Measurements from ENCODE around the gene NSD1. TPM values are rescaled to one million over a fixed set of nuclear protein-coding genes. Genes with fewer than 3 reads are reported as not detected.
"Not testable (repeated sequence)": the region's sequence is repeated elsewhere in the genome, so short reads cannot be mapped to it uniquely, and the experiment has no call there.

The NSD1 gene
- total RNA-seq, 1 donor from 2014 or later: 37.5 TPM

DNA sequence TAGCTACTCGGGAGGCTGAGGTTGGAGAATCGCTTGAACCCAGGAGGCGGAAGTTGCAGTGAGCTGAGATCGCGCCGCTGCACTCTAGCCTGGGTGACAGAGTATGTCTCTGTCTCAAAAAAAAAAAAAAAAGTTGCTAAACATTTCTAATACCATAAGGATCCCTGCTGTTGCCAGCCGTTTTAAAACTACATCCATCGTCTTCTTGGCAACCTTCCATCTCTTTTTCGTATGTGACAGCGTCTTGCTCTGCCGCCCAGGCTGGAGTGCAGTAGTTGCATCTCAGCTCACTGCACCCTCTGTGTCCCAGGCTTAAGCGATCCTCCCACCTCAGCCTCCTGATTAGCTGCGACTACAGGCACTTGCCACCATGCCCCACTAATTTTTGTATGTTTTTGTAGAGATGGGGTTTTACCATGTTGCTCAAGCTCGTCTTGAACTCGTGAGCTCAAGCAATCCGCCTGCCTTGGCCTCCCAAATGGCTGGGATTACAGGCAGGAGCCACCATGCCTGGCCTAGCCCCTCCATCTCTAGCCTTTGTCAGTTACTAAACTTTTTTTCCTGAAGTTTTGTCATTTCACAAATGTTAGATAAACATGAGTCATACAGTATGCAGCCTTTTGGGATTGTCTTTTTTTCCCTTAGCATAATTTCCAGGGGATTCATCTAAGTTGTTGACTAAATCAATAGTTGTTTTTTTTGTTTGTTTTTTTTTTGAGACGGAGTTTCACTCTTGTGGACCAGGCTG lies 13.5 kb downstream of the NSD1 start:
- Histone ChIP-seq H3K36me3 (ENCODE audit: control insufficient read depth, insufficient read depth, low read length) (no peaks in the 10 kb centered on the region), H3K4me3 (ENCODE audit: low read depth, low read length) (no peak overlapping the region), H3K27me3 (ENCODE audit: control insufficient read depth, insufficient read depth, low read length) (no peaks in the 10 kb centered on the region)
- TF ChIP-seq CTCF (IDR thresholded peaks at IDR 0.05; ENCODE audit: insufficient read depth, low read length, poor library complexity, severe bottlenecking): no peak
- no peak for DNase-seq (ENCODE audit: low read depth)

DNA sequence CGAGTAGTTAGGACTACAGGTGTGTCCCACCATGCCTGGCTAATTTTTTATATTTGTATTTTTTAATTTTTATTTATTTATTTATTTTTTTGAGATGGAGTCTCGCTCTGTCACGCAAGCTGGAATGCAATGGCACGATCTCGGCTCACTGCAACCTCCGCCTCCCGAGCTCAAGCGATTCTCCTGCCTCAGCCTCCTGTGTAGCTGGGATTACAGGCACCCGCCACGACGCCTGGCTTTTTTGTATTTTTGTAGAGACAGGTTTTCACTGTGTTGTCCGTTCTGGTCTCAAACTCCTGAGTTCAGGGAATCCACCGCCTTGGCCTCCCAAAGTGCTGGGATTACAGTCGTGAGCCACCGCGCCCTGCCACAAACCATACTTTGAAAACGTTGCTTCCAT lies 16.5 kb downstream of the NSD1 start:
- not testable (repeated sequence) for DNase-seq (ENCODE audit: low read depth); H3K36me3 ChIP-seq (ENCODE audit: control insufficient read depth, insufficient read depth, low read length); H3K4me3 ChIP-seq (ENCODE audit: low read depth, low read length)

DNA sequence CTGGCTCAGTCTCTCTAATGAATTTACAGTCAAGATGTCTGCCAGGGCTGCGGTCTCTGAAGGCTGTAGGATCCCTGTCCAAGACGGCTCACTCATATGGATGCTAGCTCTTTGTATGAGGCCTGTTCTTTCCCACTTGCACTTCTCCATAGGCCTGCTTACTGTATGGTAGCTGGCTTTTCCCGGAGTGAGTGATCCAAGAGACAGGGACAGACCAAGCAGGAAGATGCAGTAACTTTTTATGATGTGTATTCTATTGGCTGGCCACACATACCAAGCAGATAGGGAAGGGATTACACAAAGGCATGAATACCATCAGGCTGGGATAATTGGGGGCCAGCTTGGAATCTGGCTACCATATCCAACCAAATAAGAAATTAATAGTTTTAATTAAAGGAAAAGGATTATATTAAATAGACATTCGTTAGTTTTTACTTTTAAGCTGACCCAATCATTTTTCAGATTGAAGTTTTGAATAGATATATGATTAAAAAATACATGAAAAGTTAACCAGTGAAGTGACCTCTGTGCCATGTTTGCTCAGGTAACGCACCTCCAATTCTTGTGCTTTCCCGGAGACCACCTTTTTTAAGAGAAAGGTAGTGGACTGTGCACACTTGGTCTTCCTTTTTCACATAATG lies 20.6 kb downstream of the NSD1 start:
- DNase-seq (ENCODE audit: low read depth): no peak
- Histone ChIP-seq H3K36me3 (ENCODE audit: control insufficient read depth, insufficient read depth, low read length) (no peaks in the 10 kb centered on the region), H3K4me3 (ENCODE audit: low read depth, low read length) (no peak overlapping the region), H3K27me3 (ENCODE audit: control insufficient read depth, insufficient read depth, low read length) (no peaks in the 10 kb centered on the region)
- TF ChIP-seq CTCF (IDR thresholded peaks at IDR 0.05; ENCODE audit: insufficient read depth, low read length, poor library complexity, severe bottlenecking): no peak

More for the DNA sequence above, 16.5 kb downstream of the NSD1 start:
- not testable (repeated sequence) for H3K27me3 ChIP-seq (ENCODE audit: control insufficient read depth, insufficient read depth, low read length)

GRCh38 chr5:177162379-177162778 lies 28.8 kb downstream of the NSD1 start:
- DNase-seq (ENCODE audit: low read depth): no peak
- H3K4me3 ChIP-seq (ENCODE audit: low read depth, low read length): no peak overlapping the region
- no peaks in the 10 kb centered on the region for H3K36me3 ChIP-seq (ENCODE audit: control insufficient read depth, insufficient read depth, low read length)
- no peak for TF ChIP-seq CTCF (IDR thresholded peaks at IDR 0.05; ENCODE audit: insufficient read depth, low read length, poor library complexity, severe bottlenecking)
- no peaks in the 10 kb centered on the region for H3K27me3 ChIP-seq (ENCODE audit: control insufficient read depth, insufficient read depth, low read length)

DNA sequence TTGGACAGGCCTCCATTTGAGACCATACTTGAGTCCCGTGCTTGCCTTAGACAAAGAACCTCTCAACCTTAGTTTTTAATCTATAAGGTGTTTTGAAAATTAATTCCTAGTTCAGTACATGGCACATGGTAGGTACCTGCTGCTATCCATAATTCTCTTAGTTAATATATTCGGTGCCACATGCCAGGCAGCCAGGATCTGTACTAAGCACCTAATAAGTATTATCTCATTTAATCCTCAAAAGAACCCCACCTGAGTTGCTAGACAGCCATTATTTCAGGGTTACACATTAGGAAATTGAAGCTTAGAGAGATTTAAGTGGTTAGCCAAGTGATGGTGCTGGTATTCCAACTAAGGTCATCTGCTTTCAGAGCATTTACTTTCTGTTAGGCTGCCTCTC lies 29.9 kb downstream of the NSD1 start:
- no peaks in the 10 kb centered on the region for H3K36me3 ChIP-seq (ENCODE audit: control insufficient read depth, insufficient read depth, low read length)
- no peak for TF ChIP-seq CTCF (IDR thresholded peaks at IDR 0.05; ENCODE audit: insufficient read depth, low read length, poor library complexity, severe bottlenecking)

GRCh38 chr5:177169271-177169670 lies 35.7 kb downstream of the NSD1 start:
- Histone ChIP-seq H3K36me3 (ENCODE audit: control insufficient read depth, insufficient read depth, low read length) (no peaks in the 10 kb centered on the region), H3K27me3 (ENCODE audit: control insufficient read depth, insufficient read depth, low read length) (no peaks in the 10 kb centered on the region), H3K4me3 (ENCODE audit: low read depth, low read length) (no peak overlapping the region)
- TF ChIP-seq CTCF (IDR thresholded peaks at IDR 0.05; ENCODE audit: insufficient read depth, low read length, poor library complexity, severe bottlenecking): no peak
- DNase-seq (ENCODE audit: low read depth): no peak

More for the DNA sequence above, 29.9 kb downstream of the NSD1 start:
- no peak for DNase-seq (ENCODE audit: low read depth)
- H3K27me3 ChIP-seq (ENCODE audit: control insufficient read depth, insufficient read depth, low read length): no peaks in the 10 kb centered on the region
- H3K4me3 ChIP-seq (ENCODE audit: low read depth, low read length): no peak overlapping the region

Data from kidney epithelial cell (primary cell).